OCI-LY7 (cell line): ENCODE data around the gene CHRNA5. TPM values are rescaled to one million over a fixed set of nuclear protein-coding genes. Genes with fewer than 3 reads are reported as not detected.

Experiments used
- BruUV-seq: library from RNA; stranded (reverse); fragments of 400-500 nt; replicated peaks from 2 replicates; lab custom pipeline; 2021; lab: Mats Ljungman, UMichigan
- CTCF ChIA-PET: fragments of 300-600 bp; sonication (Branson Sonifier 250); formaldehyde crosslinking; loops from one replicate; lab custom pipeline; 2022; ENCODE audit warnings: antibody characterized with exemption; ENCODE audit not compliant: unreplicated experiment; lab: Charles Lee
- POLR2A ChIA-PET: fragments of 300-600 bp; sonication (Branson Sonifier 250); formaldehyde crosslinking; loops from one replicate; lab custom pipeline; 2022; ENCODE audit warnings: antibody characterized with exemption; lab: Charles Lee
- DNase-seq: peaks from one replicate; pipeline ENCODE4 v3.0.0-alpha.2; 2015; ENCODE audit warnings: low spot score
- H2AFZ ChIP-seq: fragments of 200-600 bp; sonication (generic), shearing (Covaris generic); 2 replicates; pipeline ENCODE4 v1.6.1; 2014; ENCODE audit warnings: mild to moderate bottlenecking, antibody characterized with exemption, low read length, moderate library complexity
- H3K27ac ChIP-seq: fragments of 200-600 bp; sonication (generic); 2 replicates; pipeline ENCODE4 v1.5.1; 2014; ENCODE audit warnings: mixed run types, low read depth, mild to moderate bottlenecking, moderate library complexity, low read length, inconsistent platforms; ENCODE audit not compliant: poor library complexity, severe bottlenecking
- H3K36me3 ChIP-seq: fragments of 200-600 bp; sonication (generic); 2 replicates; pipeline ENCODE4 v1.6.1; 2014; ENCODE audit warnings: mild to moderate bottlenecking, antibody characterized with exemption, low read length, moderate library complexity, mixed read lengths; ENCODE audit not compliant: insufficient read depth
- H3K4me1 ChIP-seq: fragments of 200-600 bp; sonication (generic); 2 replicates; pipeline ENCODE4 v1.5.1; 2014; ENCODE audit warnings: mild to moderate bottlenecking, low read length; ENCODE audit not compliant: insufficient read depth, poor library complexity, severe bottlenecking
- H3K4me2 ChIP-seq: fragments of 200-600 bp; sonication (generic); 2 replicates; pipeline ENCODE4 v1.6.1; 2014; ENCODE audit warnings: mild to moderate bottlenecking, low read length
- H3K4me3 ChIP-seq: fragments of 200-600 bp; sonication (generic); 2 replicates; pipeline ENCODE4 v1.5.1; 2014; ENCODE audit warnings: mild to moderate bottlenecking, low read depth, low read length; ENCODE audit not compliant: poor library complexity, severe bottlenecking
- H3K79me2 ChIP-seq: fragments of 200-600 bp; sonication (generic); 2 replicates; pipeline ENCODE4 v1.6.1; 2016; ENCODE audit warnings: low read depth, mild to moderate bottlenecking, low read length, moderate library complexity, mixed read lengths; ENCODE audit not compliant: insufficient read depth
- H3K9me2 ChIP-seq: fragments of 200-600 bp; sonication (generic); 2 replicates; pipeline ENCODE4 v1.6.1; 2016; ENCODE audit warnings: mild to moderate bottlenecking, low read length, mixed read lengths; ENCODE audit not compliant: insufficient read depth
- H3K9me3 ChIP-seq: fragments of 200-600 bp; sonication (generic); 2 replicates; pipeline ENCODE4 v1.6.1; 2014; ENCODE audit warnings: mild to moderate bottlenecking, mixed run types, low read length, mixed read lengths
- H4K20me1 ChIP-seq: fragments of 200-600 bp; sonication (generic); 2 replicates; pipeline ENCODE4 v1.6.1; 2014; ENCODE audit warnings: mild to moderate bottlenecking, antibody characterized with exemption, low read length, moderate library complexity, mixed read lengths; ENCODE audit not compliant: insufficient read depth
- EZH2phosphoT487 ChIP-seq: fragments of 200-600 bp; sonication (generic); IDR thresholded peaks from 2 replicates; pipeline ENCODE4 v1.6.1; 2018; ENCODE audit warnings: low read depth, borderline replicate concordance, mild to moderate bottlenecking, mixed run types, antibody characterized with exemption, low read length, moderate library complexity, mixed read lengths
- intact Hi-C: fragments of 100-400 bp; cut with micrococcal nuclease; formaldehyde crosslinking; loops from one replicate; pipeline ENCODE4 v1.10.0; 2022; ENCODE audit not compliant: unreplicated experiment
- small RNA-seq: library from RNA; depleted of rRNA; stranded (forward); fragments of <200 nt; gene quantifications from one replicate; pipeline ENCODE3, GENCODE V24; 2014
- total RNA-seq, 2 experiments: library from RNA; depleted of rRNA in 1 of 2; stranded (reverse); fragments of >200 nt in 1 of 2; shearing (Covaris generic) in 1 of 2; gene quantifications; 2 replicates each; pipeline ENCODE4 v1.2.3, GENCODE V29; 2014 to 2022
- TF ChIP-seq, protein P1 (sequence below): fragments of 200-600 bp; sonication (generic); conservative IDR thresholded peaks from 2 replicates; pipeline ENCODE4 v1.5.1; 2014; ENCODE audit warnings: mild to moderate bottlenecking, antibody characterized with exemption, low read length, moderate library complexity, mixed read lengths

The CHRNA5 gene
- total RNA-seq, 2 experiments from 2014 or later, result 2.8 to 9.1 TPM

DNA sequence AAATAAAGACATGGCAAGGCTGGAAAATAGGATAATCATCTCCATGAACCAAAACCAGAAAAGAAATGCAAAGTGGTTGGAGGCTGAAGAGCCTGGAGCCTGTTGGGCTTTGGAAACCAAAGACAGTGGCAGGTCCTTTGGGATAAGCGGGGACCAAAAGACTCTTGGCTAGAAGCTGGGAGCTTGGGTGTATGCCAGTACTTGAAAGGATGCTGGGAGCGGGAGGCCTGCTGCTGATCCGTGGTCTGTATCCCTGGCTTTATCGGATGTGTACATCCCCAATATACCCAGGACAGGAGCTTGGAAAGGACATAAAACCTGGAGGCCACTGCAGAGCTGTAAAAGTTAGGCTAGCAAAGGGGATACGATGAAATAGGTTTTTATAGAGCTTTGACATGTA, 77.0 kb downstream of the CHRNA5 start:
- Histone ChIP-seq H2AFZ (no peak overlapping the region), H3K9me2 (no peaks in the 10 kb centered on the region), H3K4me3 (no peak overlapping the region), H3K9me3 (no peaks in the 10 kb centered on the region), H4K20me1 (no peaks in the 10 kb centered on the region), H3K36me3 (no peaks in the 10 kb centered on the region), H3K79me2 (no peaks in the 10 kb centered on the region), H3K4me1 (no peaks in the 10 kb centered on the region), H3K4me2 (no peak overlapping the region), H3K27ac (no peak overlapping the region)
- BruUV-seq, result no TSS peak
- TF ChIP-seq EZH2phosphoT487, result no peak
- TF ChIP-seq, protein P1, sequence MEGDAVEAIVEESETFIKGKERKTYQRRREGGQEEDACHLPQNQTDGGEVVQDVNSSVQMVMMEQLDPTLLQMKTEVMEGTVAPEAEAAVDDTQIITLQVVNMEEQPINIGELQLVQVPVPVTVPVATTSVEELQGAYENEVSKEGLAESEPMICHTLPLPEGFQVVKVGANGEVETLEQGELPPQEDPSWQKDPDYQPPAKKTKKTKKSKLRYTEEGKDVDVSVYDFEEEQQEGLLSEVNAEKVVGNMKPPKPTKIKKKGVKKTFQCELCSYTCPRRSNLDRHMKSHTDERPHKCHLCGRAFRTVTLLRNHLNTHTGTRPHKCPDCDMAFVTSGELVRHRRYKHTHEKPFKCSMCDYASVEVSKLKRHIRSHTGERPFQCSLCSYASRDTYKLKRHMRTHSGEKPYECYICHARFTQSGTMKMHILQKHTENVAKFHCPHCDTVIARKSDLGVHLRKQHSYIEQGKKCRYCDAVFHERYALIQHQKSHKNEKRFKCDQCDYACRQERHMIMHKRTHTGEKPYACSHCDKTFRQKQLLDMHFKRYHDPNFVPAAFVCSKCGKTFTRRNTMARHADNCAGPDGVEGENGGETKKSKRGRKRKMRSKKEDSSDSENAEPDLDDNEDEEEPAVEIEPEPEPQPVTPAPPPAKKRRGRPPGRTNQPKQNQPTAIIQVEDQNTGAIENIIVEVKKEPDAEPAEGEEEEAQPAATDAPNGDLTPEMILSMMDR, result no peak
- ChIA-PET POLR2A (no interaction called here), CTCF (no interaction called here)
- DNase-seq, result no peak
- intact Hi-C loops, result no loop called here

Small RNAs within 50 kb of the gene (small RNA-seq; reads per million reads assigned to genes)
- gene AC067863.2, result not detected

Other genes with a start within 250 kb of the CHRNA5 start
- gene CRABP1, start 225.2 kb upstream of the CHRNA5 start, total RNA-seq (2014; rRNA removed; shearing (Covaris generic)), result not detected in 2 replicates
- gene CRABP1, start 225.2 kb upstream of the CHRNA5 start, total RNA-seq (2022), result not detected in 2 replicates
- 22.7 and 27.1 TPM in 2 replicates for gene IREB2, start 127.3 kb upstream of the CHRNA5 start, total RNA-seq (2014; rRNA removed; shearing (Covaris generic))
- gene IREB2, start 127.3 kb upstream of the CHRNA5 start, total RNA-seq (2022), result 70.7 and 77.6 TPM in 2 replicates
- 0.31 TPM in 1 of 2 replicates, not detected in the other for gene HYKK, start 57.9 kb upstream of the CHRNA5 start, total RNA-seq (2014; rRNA removed; shearing (Covaris generic))
- 0.40 and 0.42 TPM in 2 replicates for gene HYKK, start 57.9 kb upstream of the CHRNA5 start, total RNA-seq (2022)
- gene PSMA4, start 25.1 kb upstream of the CHRNA5 start, total RNA-seq (2014; rRNA removed; shearing (Covaris generic)), result 186 and 189 TPM in 2 replicates
- 249 and 254 TPM in 2 replicates for gene PSMA4, start 25.1 kb upstream of the CHRNA5 start, total RNA-seq (2022)
- not detected in 2 replicates for gene CHRNA3, start 55.5 kb downstream of the CHRNA5 start, total RNA-seq (2014; rRNA removed; shearing (Covaris generic))
- gene CHRNA3, start 55.5 kb downstream of the CHRNA5 start, total RNA-seq (2022), result not detected in 2 replicates
- not detected in 2 replicates for gene CHRNB4, start 75.7 kb downstream of the CHRNA5 start, total RNA-seq (2014; rRNA removed; shearing (Covaris generic))
- not detected in 2 replicates for gene CHRNB4, start 75.7 kb downstream of the CHRNA5 start, total RNA-seq (2022)
- 0.13 and 0.19 TPM in 2 replicates for gene ADAMTS7, start 245.9 kb downstream of the CHRNA5 start, total RNA-seq (2014; rRNA removed; shearing (Covaris generic))
- 0.08 and 0.11 TPM in 2 replicates for gene ADAMTS7, start 245.9 kb downstream of the CHRNA5 start, total RNA-seq (2022)